RWPE1 (cell line): ENCODE results near the gene OR4C6.

Experiments
- CTCF ChIA-PET: fragments of 350-600 bp; sonication (Branson Sonifier 250); formaldehyde crosslinking; extraction: SDS; loops from one replicate; lab custom pipeline; 2021; lab: Yijun Ruan, JAX
- POLR2A ChIA-PET: fragments of 400-600 bp; formaldehyde crosslinking; extraction: SDS; loops from one replicate; lab custom pipeline; 2020; ENCODE audit warnings: antibody characterized with exemption; ENCODE audit not compliant: low non-redundant PET; lab: Yijun Ruan, JAX
- DNase-seq: peaks from one replicate; pipeline ENCODE4 v3.0.0; 2012; ENCODE audit warnings: low spot score
- H3K27ac ChIP-seq: fragments of 450-650 bp; 2 replicates; pipeline ENCODE4 v1.5.1; 2017
- TF ChIP-seq, protein P1 (sequence below): fragments of 450-650 bp; conservative IDR thresholded peaks from 2 replicates; pipeline ENCODE4 v1.5.1; 2017; ENCODE audit warnings: low read depth, mild to moderate bottlenecking

OR4C6 gene

GRCh38 chr11:55658031-55658573, 3.9 kb upstream of the OR4C6 start:
- no peak overlapping the region for H3K27ac ChIP-seq

GRCh38 chr11:55658608-55659007, 3.4 kb upstream of the OR4C6 start:
- H3K27ac ChIP-seq = no peak overlapping the region
- TF ChIP-seq, protein P1, sequence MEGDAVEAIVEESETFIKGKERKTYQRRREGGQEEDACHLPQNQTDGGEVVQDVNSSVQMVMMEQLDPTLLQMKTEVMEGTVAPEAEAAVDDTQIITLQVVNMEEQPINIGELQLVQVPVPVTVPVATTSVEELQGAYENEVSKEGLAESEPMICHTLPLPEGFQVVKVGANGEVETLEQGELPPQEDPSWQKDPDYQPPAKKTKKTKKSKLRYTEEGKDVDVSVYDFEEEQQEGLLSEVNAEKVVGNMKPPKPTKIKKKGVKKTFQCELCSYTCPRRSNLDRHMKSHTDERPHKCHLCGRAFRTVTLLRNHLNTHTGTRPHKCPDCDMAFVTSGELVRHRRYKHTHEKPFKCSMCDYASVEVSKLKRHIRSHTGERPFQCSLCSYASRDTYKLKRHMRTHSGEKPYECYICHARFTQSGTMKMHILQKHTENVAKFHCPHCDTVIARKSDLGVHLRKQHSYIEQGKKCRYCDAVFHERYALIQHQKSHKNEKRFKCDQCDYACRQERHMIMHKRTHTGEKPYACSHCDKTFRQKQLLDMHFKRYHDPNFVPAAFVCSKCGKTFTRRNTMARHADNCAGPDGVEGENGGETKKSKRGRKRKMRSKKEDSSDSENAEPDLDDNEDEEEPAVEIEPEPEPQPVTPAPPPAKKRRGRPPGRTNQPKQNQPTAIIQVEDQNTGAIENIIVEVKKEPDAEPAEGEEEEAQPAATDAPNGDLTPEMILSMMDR = no peak
- ChIA-PET POLR2A (no interaction called here), CTCF (no interaction called here)
- DNase-seq = no peak

More at GRCh38 chr11:55658031-55658573, 3.9 kb upstream of the OR4C6 start:
- CTCF ChIA-PET = no interaction called here
- TF ChIP-seq, protein P1 = no peak
- DNase-seq = no peak
- POLR2A ChIA-PET = no interaction called here

DNA sequence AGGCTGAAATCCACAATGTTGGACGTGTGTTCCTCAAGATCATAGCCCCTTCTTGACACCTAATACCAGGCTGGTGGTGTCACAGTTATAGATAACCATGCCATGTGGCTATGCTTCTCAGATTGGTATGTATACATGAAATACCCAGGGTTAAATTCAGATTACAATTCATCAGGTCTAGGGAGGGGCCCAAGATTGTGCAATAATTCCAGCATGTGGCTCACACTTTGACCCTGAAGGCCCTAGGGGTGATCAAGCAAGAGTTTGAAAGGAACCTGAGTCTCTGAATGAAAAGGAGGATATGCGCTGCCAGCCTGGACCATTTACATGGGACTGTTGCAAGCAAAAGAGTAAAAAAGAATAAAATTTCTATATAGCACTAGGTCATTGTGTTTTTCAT, 7.4 kb downstream of the OR4C6 start:
- POLR2A ChIA-PET = no interaction called here
- H3K27ac ChIP-seq = no peak overlapping the region
- TF ChIP-seq, protein P1 = no peak
- CTCF ChIA-PET = no interaction called here
- no peak for DNase-seq

DNA sequence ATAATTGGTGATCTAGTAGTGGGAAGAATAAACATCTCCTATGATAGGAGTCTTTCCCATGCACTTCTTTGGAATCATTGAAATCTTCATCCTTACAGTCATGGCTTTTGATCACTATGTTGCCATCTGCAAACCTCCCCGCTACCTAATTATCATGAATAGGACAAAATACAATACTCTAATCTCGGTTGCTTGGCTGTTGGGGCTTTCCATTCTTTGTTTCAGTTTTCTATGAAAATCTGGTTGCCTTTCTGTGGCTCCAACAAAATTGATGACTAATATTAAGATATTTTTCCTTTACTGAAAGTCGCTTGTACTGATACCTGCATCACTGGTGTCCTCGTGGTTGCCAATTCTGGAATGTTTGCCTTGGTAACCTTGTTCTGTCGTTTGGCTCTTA, 11.9 kb downstream of the OR4C6 start:
- H3K27ac ChIP-seq = no peak overlapping the region
- CTCF ChIA-PET = no interaction called here
- TF ChIP-seq, protein P1 = no peak
- POLR2A ChIA-PET = no interaction called here
- no peak for DNase-seq

DNA sequence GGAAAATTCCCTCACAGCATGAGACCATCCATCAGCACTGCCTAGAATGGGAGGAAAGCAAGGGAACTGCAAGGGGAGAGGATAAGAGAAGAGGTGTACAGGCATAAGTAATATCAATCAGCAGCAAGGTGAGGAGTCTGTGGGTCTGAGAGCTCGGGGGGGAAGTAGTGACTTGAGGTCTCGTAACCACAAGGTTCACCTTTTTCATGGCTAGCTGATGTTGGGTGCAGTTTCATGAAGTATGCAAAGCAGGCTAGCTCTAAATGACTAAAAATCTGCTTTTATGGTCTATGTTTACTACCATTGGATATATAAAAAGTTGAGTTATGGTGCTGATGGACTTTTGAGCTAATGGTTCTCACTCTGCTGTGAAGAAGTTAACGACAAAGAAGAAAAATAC, 35.8 kb downstream of the OR4C6 start:
- no peak for DNase-seq
- ChIA-PET CTCF (interaction anchor here (0.7 to 1.1 kb wide), 2 partner anchors 8 to 451 kb away, joined by 3 to 5 read pairs; no protein-coding TSS in a partner anchor), POLR2A (no interaction called here)
- no peak overlapping the region for H3K27ac ChIP-seq
- TF ChIP-seq, protein P1 = no peak

- TF ChIP-seq, protein P1 = no peak
- ChIA-PET CTCF (no interaction called here), POLR2A (no interaction called here)
- H3K27ac ChIP-seq = no peak overlapping the region
- no peak for DNase-seq
Observed at GRCh38 chr11:55701429-55701828, 39.4 kb downstream of the OR4C6 start.
